Heart left ventricle (tissue), 16 donors: ENCODE measurements around the gene CDR2L. TPM values are rescaled to one million over a fixed set of nuclear protein-coding genes. Genes with fewer than 3 reads are reported as not detected.

Experiments
- ATAC-seq, 4 donors: fragments of 200-7000 bp; cut with Tn5 transposase; one replicate each; pipeline ENCODE4 v1.9.1; 2020 to 2022; ENCODE audit warnings: moderate library complexity in 4 of 4, mild to moderate bottlenecking in 3 of 4, moderate number of reproducible peaks in 1 of 4
- DNase-seq, 5 donors: peaks; one replicate each; pipeline ENCODE4 v3.0.0-alpha.2; 2020
- H3K27ac ChIP-seq, 12 donors: fragments of 200-600 bp; sonication (generic) in 4 of 12; one replicate each; pipeline versions ENCODE4 v1.5.0 to v1.8.0; 2016 to 2022; ENCODE audit warnings: mild to moderate bottlenecking in 2 of 12
- H3K27me3 ChIP-seq, 9 donors: fragments of 200-600 bp; sonication (generic) in 2 of 9; one replicate each; pipeline versions ENCODE4 v1.5.1 to v1.8.0; 2016 to 2022; ENCODE audit warnings: mild to moderate bottlenecking in 3 of 9
- H3K36me3 ChIP-seq, 9 donors: fragments of 200-600 bp; sonication (generic) in 2 of 9; one replicate each; pipeline versions ENCODE4 v1.5.0 to v1.8.0; 2018 to 2022; ENCODE audit warnings: mild to moderate bottlenecking in 2 of 9
- H3K4me1 ChIP-seq, 12 donors: fragments of 200-600 bp; sonication (generic) in 4 of 12; one replicate each; pipeline versions ENCODE4 v1.5.0 to v1.8.0; 2016 to 2022; ENCODE audit warnings: mild to moderate bottlenecking in 3 of 12
- H3K4me3 ChIP-seq, 12 donors: fragments of 200-600 bp; sonication (generic) in 4 of 12; one replicate each; pipeline versions ENCODE4 v1.5.0 to v1.8.0; 2017 to 2022; ENCODE audit warnings: mild to moderate bottlenecking in 9 of 12, moderate library complexity in 4 of 12
- H3K9me3 ChIP-seq, 12 donors: fragments of 200-600 bp; sonication (generic) in 4 of 12; one replicate each; pipeline versions ENCODE4 v1.5.0 to v1.8.0; 2016 to 2022; ENCODE audit warnings: mild to moderate bottlenecking in 1 of 12
- POLR2A ChIP-seq, 2 donors: fragments of 450-650 bp; IDR thresholded peaks; one replicate each; pipeline ENCODE4 v1.6.1; 2017; ENCODE audit warnings: antibody characterized with exemption in 2 of 2, mild to moderate bottlenecking in 2 of 2, moderate library complexity in 2 of 2
- WGBS, 4 donors: extraction: QIAGEN DNeasy Blood & Tissue Kit in 2 of 4; methylation state at CpG; one replicate each; pipeline versions ENCODE4 v1.1.5 to v1.1.7; 2013 to 2018; 5-methylcytosine and 5-hydroxymethylcytosine counted together
- intact Hi-C, 10 donors: fragments of 100-400 bp; cut with DNase I; formaldehyde crosslinking; loops; one replicate each; pipeline versions ENCODE4 v1.11.1 to v1.14.2; 2022
- polyA plus RNA-seq, 2 donors: library from polyadenylated mRNA; stranded (reverse); fragments of 200-250 nt; gene quantifications; one replicate each; pipeline ENCODE4 v1.2.3, GENCODE V29; 2013
- total RNA-seq, 9 donors: library from RNA; depleted of rRNA in 2 of 9; stranded (reverse); fragments of >200 nt in 2 of 9; fragmentation: NEBNext Ultra II Directional in 3 of 9; extraction: Animal tissue kit (Norgen Biotek cat#: 25700) in 3 of 9; gene quantifications; one replicate each; pipeline versions ENCODE4 v1.1.0 to v1.2.4, GENCODE V29; 2016 to 2023
- TF ChIP-seq, protein P1 (sequence below), 12 donors: fragments of 200-600 bp; sonication (generic) in 4 of 12; IDR thresholded peaks; one replicate each; pipeline versions ENCODE4 v1.5.0 to v1.8.0; 2018 to 2022; ENCODE audit warnings: antibody characterized with exemption in 12 of 12, mild to moderate bottlenecking in 5 of 12
- donor health status: ischemic (EF 13 %, LVEDD 7.1; RV severe dilation, severe dysfunction).
- donor health status: healthy with polysubstance abuse.
- donor health status: DM: no; HTN: yes; CAD: no.
- donor health status: DM: no; HTN: no; CAD: no.
- donor health status: ischemic (EF 25% LVEDD 6.9; RV normal size, moderate dysfunction).
- donor health status: ischemic (EF 25% LVEDD 5.7; RV mildly dilated, moderate dysfunction).
- donor health status: healthy.
- donor health status: DM: yes; HTN: yes; CAD: no.
- donor health status: ischemic (EF 35%, LVEDD 5.7; RV mildly dilated, moderate dysfunction).
- donor health status: nonischemic (EF 11% LVEDD 7.7; RV severe dilation, severe dysfunction).
- donor health status: DM: yes; HTN: yes; CAD: no.
- donor health status: PGD.
- donor health status: ischemic (EF 29% LVEDD 5.4; RV normal size, mild dysfunction).
- donor health status: nonischemic (EF 23%, LVEDD 6.1; RV moderate dilation, normal function).

CDR2L gene
- total and polyA plus RNA-seq, 11 donors = 13.0 to 56.4 (median 18.1) TPM

DNA sequence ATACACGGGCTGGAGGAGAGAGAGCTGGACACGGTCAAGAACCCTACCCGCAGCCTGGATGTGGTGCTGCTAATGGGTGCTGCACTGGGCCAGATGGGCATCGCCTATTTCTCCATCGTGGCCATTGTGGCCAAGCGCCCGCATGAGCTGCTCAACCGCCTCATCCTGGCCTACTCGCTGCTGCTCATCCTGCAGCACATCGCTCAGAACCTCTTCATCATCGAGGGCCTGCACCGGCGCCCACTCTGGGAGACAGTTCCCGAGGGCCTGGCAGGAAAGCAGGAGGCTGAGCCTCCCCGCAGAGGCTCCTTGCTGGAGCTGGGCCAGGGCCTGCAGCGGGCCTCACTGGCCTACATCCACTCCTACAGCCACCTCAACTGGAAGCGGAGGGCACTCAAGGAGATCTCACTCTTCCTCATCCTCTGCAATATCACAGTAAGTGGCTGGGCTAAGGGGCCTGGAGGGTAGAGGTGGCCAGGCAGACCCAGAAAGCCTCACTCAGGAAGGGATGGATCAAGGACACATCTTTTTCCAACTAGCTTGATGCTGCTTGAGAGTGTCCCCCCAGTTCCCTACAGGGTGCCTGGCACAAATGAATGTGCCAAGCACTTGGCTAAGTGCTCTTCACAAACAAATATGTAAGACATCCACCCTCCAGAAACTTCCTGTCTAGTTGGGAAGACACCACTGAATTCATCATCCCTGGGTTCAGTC lies 40.2 kb upstream of the CDR2L start:
- intact Hi-C loops = no loop called here
- ATAC-seq = no peak
- 89 to 96% (median 91%) methylated on average over 14 to 17 of the region's 17 CpGs for WGBS, 4 donors

DNA sequence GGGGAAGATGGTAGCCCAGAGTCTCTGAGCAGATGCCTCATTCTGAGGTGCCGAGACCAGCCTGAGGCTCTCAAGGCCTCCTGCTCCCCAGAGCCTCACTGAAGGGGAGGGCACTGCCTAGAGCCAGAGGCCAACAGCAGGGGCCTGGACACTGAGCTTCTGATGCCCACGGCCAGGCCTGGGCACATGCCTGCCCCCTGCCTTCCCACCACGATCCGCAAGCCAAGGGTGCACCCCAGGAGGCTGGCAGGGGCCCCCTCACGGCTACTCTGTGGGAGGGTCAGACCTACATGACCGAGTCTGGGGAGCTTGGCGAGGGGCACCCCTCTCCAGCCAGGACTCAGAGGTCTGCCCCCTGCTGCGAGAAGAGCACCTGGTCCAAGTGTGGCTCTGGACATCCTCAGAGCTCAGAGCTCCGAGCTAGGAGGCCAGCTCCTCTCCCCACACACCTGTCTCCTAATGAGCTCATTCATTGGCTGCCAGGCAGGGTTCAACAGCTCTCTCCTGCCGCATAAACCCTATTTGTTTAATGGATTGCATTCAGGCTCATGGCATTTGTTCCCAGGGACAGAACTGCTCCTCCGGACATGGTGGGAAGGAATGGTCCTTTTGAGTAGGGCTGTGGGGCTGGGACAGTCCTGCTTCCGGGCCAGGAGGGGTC lies 37.8 kb upstream of the CDR2L start:
- TF ChIP-seq POLR2A (IDR thresholded peaks at IDR 0.05) = no peak
- TF ChIP-seq, protein P1, sequence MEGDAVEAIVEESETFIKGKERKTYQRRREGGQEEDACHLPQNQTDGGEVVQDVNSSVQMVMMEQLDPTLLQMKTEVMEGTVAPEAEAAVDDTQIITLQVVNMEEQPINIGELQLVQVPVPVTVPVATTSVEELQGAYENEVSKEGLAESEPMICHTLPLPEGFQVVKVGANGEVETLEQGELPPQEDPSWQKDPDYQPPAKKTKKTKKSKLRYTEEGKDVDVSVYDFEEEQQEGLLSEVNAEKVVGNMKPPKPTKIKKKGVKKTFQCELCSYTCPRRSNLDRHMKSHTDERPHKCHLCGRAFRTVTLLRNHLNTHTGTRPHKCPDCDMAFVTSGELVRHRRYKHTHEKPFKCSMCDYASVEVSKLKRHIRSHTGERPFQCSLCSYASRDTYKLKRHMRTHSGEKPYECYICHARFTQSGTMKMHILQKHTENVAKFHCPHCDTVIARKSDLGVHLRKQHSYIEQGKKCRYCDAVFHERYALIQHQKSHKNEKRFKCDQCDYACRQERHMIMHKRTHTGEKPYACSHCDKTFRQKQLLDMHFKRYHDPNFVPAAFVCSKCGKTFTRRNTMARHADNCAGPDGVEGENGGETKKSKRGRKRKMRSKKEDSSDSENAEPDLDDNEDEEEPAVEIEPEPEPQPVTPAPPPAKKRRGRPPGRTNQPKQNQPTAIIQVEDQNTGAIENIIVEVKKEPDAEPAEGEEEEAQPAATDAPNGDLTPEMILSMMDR (IDR thresholded peaks at IDR 0.05) = no peak
- no peak overlapping the region for H3K27ac ChIP-seq
- ATAC-seq = peak in 1 of 4 donors; percentile 8
- intact Hi-C loops = loop anchor here in 1 of 10 donors (10.0 kb wide), 1 partner anchor 155 kb away; no protein-coding TSS in a partner anchor
- peaks cover 0 to 16% (median 0%) of the 10 kb centered on the region in 9 donors for H3K36me3 ChIP-seq
- H3K9me3 ChIP-seq = no peaks in the 10 kb centered on the region
- WGBS, 4 donors = 51 to 61% (median 57%) methylated on average over 10 to 12 of the region's 12 CpGs
- H3K4me1 ChIP-seq = no peaks in the 10 kb centered on the region
- no peak overlapping the region for H3K4me3 ChIP-seq
- DNase-seq = no peak
- peaks cover 0 to 19% (median 0%) of the 10 kb centered on the region in 9 donors for H3K27me3 ChIP-seq

More for the DNA sequence above, 40.2 kb upstream of the CDR2L start:
- no peak overlapping the region for H3K4me3 ChIP-seq
- H3K27me3 ChIP-seq = peaks cover 0 to 37% (median 4%) of the 10 kb centered on the region in 9 donors
- no peak overlapping the region for H3K27ac ChIP-seq
- H3K4me1 ChIP-seq = no peaks in the 10 kb centered on the region
- DNase-seq = no peak
- no peaks in the 10 kb centered on the region for H3K9me3 ChIP-seq
- TF ChIP-seq POLR2A (IDR thresholded peaks at IDR 0.05) = no peak
- TF ChIP-seq, protein P1 (IDR thresholded peaks at IDR 0.05) = no peak
- peaks cover 0 to 6% (median 0%) of the 10 kb centered on the region in 9 donors for H3K36me3 ChIP-seq

DNA sequence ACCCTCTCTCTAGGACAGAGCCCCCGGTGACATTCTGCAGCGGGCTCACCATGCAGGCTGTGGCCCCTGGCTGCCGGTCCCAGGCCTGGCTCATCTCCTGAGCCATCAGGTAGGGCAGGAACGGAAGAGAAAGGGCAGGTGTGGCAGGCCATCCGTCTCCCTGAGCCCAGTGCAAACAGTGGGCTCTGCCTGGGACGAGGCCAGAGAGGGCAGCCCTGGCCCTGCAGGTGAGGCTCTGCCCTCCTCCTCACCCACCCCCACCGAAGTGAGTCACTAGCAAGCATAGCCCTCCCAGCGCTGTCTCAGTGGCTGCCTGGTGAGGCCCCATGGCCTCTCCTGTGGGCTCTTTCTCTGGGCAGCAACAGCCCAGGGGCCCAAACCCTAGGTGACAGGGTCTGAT lies 37.2 kb upstream of the CDR2L start:
- WGBS, 4 donors = 62 to 67% (median 67%) methylated on average over 4 to 8 of the region's 8 CpGs; no CpG with 5 or more reads in 1 of the 4 donors
- intact Hi-C loops = loop anchor here in 1 of 10 donors (10.0 kb wide), 1 partner anchor 155 kb away; no protein-coding TSS in a partner anchor

More for the DNA sequence above, 37.2 kb upstream of the CDR2L start:
- Histone ChIP-seq H3K4me3 (no peak overlapping the region), H3K27ac (no peak overlapping the region), H3K27me3 (peaks cover 0 to 16% (median 0%) of the 10 kb centered on the region in 9 donors), H3K36me3 (peaks cover 0 to 17% (median 0%) of the 10 kb centered on the region in 9 donors), H3K9me3 (no peaks in the 10 kb centered on the region), H3K4me1 (no peaks in the 10 kb centered on the region)
- DNase-seq = no peak
- ATAC-seq = no peak
- TF ChIP-seq, protein P1 (IDR thresholded peaks at IDR 0.05) = no peak
- no peak for TF ChIP-seq POLR2A (IDR thresholded peaks at IDR 0.05)
